Endodermal cell (in vitro differentiated cells): ENCODE measurements around the gene KIFBP. TPM values are rescaled to one million over a fixed set of nuclear protein-coding genes. Genes with fewer than 3 reads are reported as not detected.
"Not testable (repeated sequence)": the region's sequence is repeated elsewhere in the genome, so short reads cannot be mapped to it uniquely, and the experiment has no call there.

ENCODE experiments used
- DNase-seq: peaks from one replicate; pipeline ENCODE4 v3.0.0-alpha.2; 2017
- H3K27ac ChIP-seq: 2 replicates; pipeline ENCODE4 v1.5.1; 2013; ENCODE audit warnings: mild to moderate bottlenecking, low read depth, low read length, moderate library complexity
- H3K27me3 ChIP-seq: 2 replicates; pipeline ENCODE4 v1.6.1; 2013; ENCODE audit warnings: mild to moderate bottlenecking, low read length, moderate library complexity; ENCODE audit not compliant: insufficient read depth, control insufficient read depth, poor library complexity, severe bottlenecking
- H3K36me3 ChIP-seq: 2 replicates; pipeline ENCODE4 v1.7.0; 2013; ENCODE audit warnings: mild to moderate bottlenecking, low read length, moderate library complexity; ENCODE audit not compliant: control insufficient read depth, insufficient read depth
- H3K4me1 ChIP-seq: one replicate; pipeline ENCODE4 v1.7.0; 2013; ENCODE audit warnings: low read length; ENCODE audit not compliant: control insufficient read depth, insufficient read depth
- H3K4me3 ChIP-seq: 2 replicates; pipeline ENCODE4 v1.5.1; 2013; ENCODE audit warnings: mild to moderate bottlenecking, low read length, moderate library complexity
- H3K9ac ChIP-seq: 2 replicates; pipeline ENCODE4 v1.6.1; 2013; ENCODE audit warnings: mild to moderate bottlenecking, low read length, moderate library complexity; ENCODE audit not compliant: poor library complexity, severe bottlenecking; ENCODE audit errors: extremely low read depth
- H3K9me3 ChIP-seq: 2 replicates; pipeline ENCODE4 v1.6.1; 2013; ENCODE audit warnings: mild to moderate bottlenecking, low read length, moderate library complexity; ENCODE audit not compliant: control insufficient read depth
- H3K27ac Mint-ChIP-seq: 2 replicates; pipeline ENCODE4 v1.8.0; 2020; ENCODE audit warnings: mixed read lengths
- H3K27me3 Mint-ChIP-seq: 2 replicates; pipeline ENCODE4 v1.8.0; 2021; ENCODE audit warnings: mild to moderate bottlenecking, mixed read lengths; ENCODE audit not compliant: insufficient read depth
- H3K36me3 Mint-ChIP-seq: 2 replicates; pipeline ENCODE4 v1.8.0; 2020; ENCODE audit warnings: low read depth, mixed read lengths
- H3K4me1 Mint-ChIP-seq: 2 replicates; pipeline ENCODE4 v1.8.0; 2020; ENCODE audit warnings: mixed read lengths
- H3K4me3 Mint-ChIP-seq: 2 replicates; pipeline ENCODE4 v1.8.0; 2020; ENCODE audit warnings: mild to moderate bottlenecking, moderate library complexity, mixed read lengths
- H3K9me3 Mint-ChIP-seq: 2 replicates; pipeline ENCODE4 v1.8.0; 2020; ENCODE audit warnings: mild to moderate bottlenecking, mixed read lengths
- WGBS, 2 experiments: methylation state at CpG; one replicate each; pipeline versions ENCODE4 v1.1.5 to v1.1.7; 2013; ENCODE audit warnings: missing lambda C conversion rate in 2 of 2, mixed read lengths in 1 of 2; ENCODE audit not compliant: insufficient coverage in 1 of 2, insufficient read length in 1 of 2; 5-methylcytosine and 5-hydroxymethylcytosine counted together
- total RNA-seq, 2 donors: library from RNA; stranded (reverse); fragmentation: NEBNext Ultra II Directional in 1 of 2; extraction: Animal tissue kit (Norgen Biotek cat#: 25700) in 1 of 2; gene quantifications; 2 replicates in 1 of 2; 3 replicates in 1 of 2; pipeline ENCODE4 v1.2.1, GENCODE V29; 2021
- TF ChIP-seq, protein P1 (sequence below): fragments of 200-600 bp; sonication (generic); conservative IDR thresholded peaks from 2 replicates; pipeline ENCODE4 v1.5.0; 2021; ENCODE audit warnings: antibody characterized with exemption, mild to moderate bottlenecking

KIFBP gene
- total RNA-seq, 2 donors from 2014 or later: 36.4 to 36.8 TPM

DNA sequence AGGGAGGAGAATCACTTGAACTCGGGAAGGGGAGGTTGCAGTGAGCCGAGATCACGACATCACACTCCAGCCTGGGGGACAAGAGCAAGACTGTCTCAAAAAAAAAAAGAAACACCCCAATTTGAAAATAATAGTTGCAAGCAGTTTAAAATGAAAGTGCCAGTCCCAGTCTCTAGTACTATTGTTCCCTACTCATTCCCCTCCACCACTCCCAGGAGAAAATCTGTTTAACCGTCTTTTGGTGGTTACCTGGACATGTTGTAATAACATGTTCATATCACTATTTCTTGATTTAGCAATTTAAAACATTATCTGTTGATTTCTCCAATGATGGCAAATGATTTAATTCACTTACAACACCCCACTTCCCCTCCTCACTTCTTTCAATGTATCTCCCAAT, 44.7 kb downstream of the KIFBP start:
- peaks cover 19% of the 10 kb centered on the region for H3K27me3 ChIP-seq
- no peak overlapping the region for H3K27ac Mint-ChIP-seq
- peaks cover 32% of the 10 kb centered on the region for H3K9me3 Mint-ChIP-seq
- no peak overlapping the region for H3K9ac ChIP-seq
- DNase-seq: no peak
- H3K4me3 Mint-ChIP-seq: no peak overlapping the region
- H3K9me3 ChIP-seq: peaks cover 22% of the 10 kb centered on the region
- TF ChIP-seq, protein P1, sequence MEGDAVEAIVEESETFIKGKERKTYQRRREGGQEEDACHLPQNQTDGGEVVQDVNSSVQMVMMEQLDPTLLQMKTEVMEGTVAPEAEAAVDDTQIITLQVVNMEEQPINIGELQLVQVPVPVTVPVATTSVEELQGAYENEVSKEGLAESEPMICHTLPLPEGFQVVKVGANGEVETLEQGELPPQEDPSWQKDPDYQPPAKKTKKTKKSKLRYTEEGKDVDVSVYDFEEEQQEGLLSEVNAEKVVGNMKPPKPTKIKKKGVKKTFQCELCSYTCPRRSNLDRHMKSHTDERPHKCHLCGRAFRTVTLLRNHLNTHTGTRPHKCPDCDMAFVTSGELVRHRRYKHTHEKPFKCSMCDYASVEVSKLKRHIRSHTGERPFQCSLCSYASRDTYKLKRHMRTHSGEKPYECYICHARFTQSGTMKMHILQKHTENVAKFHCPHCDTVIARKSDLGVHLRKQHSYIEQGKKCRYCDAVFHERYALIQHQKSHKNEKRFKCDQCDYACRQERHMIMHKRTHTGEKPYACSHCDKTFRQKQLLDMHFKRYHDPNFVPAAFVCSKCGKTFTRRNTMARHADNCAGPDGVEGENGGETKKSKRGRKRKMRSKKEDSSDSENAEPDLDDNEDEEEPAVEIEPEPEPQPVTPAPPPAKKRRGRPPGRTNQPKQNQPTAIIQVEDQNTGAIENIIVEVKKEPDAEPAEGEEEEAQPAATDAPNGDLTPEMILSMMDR: no peak
- no peaks in the 10 kb centered on the region for H3K4me1 ChIP-seq
- H3K36me3 ChIP-seq: no peaks in the 10 kb centered on the region
- H3K4me1 Mint-ChIP-seq: no peaks in the 10 kb centered on the region
- 83 to 93% methylated on average over 1 to 4 of the region's 4 CpGs for WGBS, 2 experiments
- no peaks in the 10 kb centered on the region for H3K36me3 Mint-ChIP-seq
- H3K27me3 Mint-ChIP-seq: peaks cover 70% of the 10 kb centered on the region
- H3K27ac ChIP-seq: no peak overlapping the region
- no peak overlapping the region for H3K4me3 ChIP-seq

DNA sequence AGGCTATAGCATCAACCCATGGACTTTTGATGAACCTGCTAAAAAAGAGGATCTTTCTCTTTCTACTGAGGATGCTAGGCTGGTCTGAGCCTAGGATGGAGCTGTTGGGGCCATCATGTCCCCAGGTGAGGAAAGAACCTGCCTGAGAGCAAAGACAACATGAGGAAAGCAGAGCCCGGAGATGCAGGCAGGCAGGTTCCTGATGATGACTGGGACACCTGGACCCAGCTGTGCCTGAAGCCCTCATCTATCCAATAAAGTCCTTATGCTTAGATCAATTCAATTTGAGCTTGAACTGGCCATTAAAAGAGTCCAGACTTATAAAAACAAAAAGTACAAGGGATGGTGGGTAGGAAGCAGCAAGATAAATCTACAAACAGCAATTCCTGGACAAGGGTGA, 48.9 kb downstream of the KIFBP start:
- Histone ChIP-seq H3K4me3 (no peak overlapping the region), H3K27ac (no peak overlapping the region), H3K27me3 (no peaks in the 10 kb centered on the region), H3K4me1 (no peaks in the 10 kb centered on the region), H3K9me3 (no peaks in the 10 kb centered on the region), H3K36me3 (no peaks in the 10 kb centered on the region), H3K9ac (no peak overlapping the region)
- no peak overlapping the region for H3K4me3 Mint-ChIP-seq
- H3K9me3 Mint-ChIP-seq: peaks cover 3% of the 10 kb centered on the region
- H3K4me1 Mint-ChIP-seq: no peaks in the 10 kb centered on the region
- 91% methylated on average over 1 of the region's 1 CpG; no CpG with 5 or more reads in 1 of the 2 experiments for WGBS, 2 experiments
- DNase-seq: no peak
- TF ChIP-seq, protein P1: no peak
- H3K27ac Mint-ChIP-seq: no peak overlapping the region
- H3K27me3 Mint-ChIP-seq: peaks cover 39% of the 10 kb centered on the region
- H3K36me3 Mint-ChIP-seq: no peaks in the 10 kb centered on the region

DNA sequence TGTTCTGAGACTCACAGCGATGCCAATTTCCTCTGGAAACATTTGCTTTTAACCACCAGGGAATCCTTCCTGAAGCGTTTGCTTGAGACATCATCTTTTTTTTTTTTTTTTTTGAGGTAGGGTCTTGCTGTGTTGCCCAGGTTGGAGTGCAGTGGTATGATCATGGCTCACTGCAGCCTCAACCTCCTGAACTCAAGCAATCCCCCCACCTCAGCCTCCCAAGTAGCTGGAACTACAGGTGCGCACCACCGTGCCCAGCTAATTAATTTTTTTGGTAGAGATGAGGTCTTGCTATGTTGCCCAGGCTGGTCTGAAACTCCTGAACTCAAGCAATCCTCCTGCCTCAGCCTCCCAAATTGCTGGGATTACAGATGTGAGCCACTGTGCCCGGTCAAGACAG, 52.3 kb downstream of the KIFBP start:
- H3K27me3 Mint-ChIP-seq: peaks cover 13% of the 10 kb centered on the region
- 89 to 94% methylated on average over 1 to 3 of the region's 5 CpGs for WGBS, 2 experiments
- H3K4me3 Mint-ChIP-seq, H3K9me3 Mint-ChIP-seq, H3K27me3 ChIP-seq, H3K36me3 Mint-ChIP-seq, H3K9ac ChIP-seq, H3K36me3 ChIP-seq, H3K4me1 ChIP-seq, DNase-seq, H3K4me1 Mint-ChIP-seq, H3K27ac ChIP-seq, H3K9me3 ChIP-seq, H3K4me3 ChIP-seq, H3K27ac Mint-ChIP-seq: not testable (repeated sequence)

DNA sequence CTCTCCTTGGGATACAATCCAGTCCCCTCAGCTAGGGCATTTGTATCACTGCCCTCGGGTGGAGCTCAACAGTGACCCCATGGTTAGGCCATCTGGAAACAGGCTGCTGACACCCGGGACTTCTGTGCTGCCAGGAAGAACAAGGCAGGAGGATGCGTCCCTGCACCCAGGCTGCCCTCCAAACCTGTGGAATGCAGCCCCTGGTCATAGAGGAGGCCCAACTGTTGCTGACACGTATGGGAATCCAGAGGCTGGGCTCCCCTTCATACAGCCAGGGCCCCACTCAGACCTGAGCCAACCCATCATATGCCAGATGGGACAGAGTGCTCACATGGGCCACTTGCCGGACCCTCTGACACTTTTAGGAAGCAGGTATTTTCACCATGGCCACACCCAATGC, 53.8 kb downstream of the KIFBP start:
- Mint-ChIP-seq H3K4me3 (no peak overlapping the region), H3K27ac (no peak overlapping the region), H3K27me3 (peaks cover 10% of the 10 kb centered on the region), H3K36me3 (no peaks in the 10 kb centered on the region), H3K9me3 (no peaks in the 10 kb centered on the region), H3K4me1 (no peaks in the 10 kb centered on the region)
- no peaks in the 10 kb centered on the region for H3K4me1 ChIP-seq
- no peaks in the 10 kb centered on the region for H3K36me3 ChIP-seq
- no peak overlapping the region for H3K9ac ChIP-seq
- no peak for DNase-seq
- no peaks in the 10 kb centered on the region for H3K9me3 ChIP-seq
- 88 to 91% methylated on average over 3 to 5 of the region's 5 CpGs for WGBS, 2 experiments
- H3K27me3 ChIP-seq: no peaks in the 10 kb centered on the region
- TF ChIP-seq, protein P1: no peak
- H3K4me3 ChIP-seq: no peak overlapping the region
- H3K27ac ChIP-seq: no peak overlapping the region
